B cell (primary cell): Measurements from ENCODE around the gene TP53I13. TPM values are rescaled to one million over a fixed set of nuclear protein-coding genes. Genes with fewer than 3 reads are reported as not detected.

Experiments used
- ATAC-seq: fragments of 200-7000 bp; cut with Tn5 transposase; one replicate; pipeline ENCODE4 v1.10.0; 2021; ENCODE audit warnings: low read depth, mild to moderate bottlenecking, moderate number of reproducible peaks, moderate library complexity
- CTCF ChIA-PET: fragments of 350-600 bp; sonication (Branson Sonifier 250); formaldehyde crosslinking; loops from one replicate; lab custom pipeline; 2021; ENCODE audit warnings: antibody characterized with exemption, inconsistent platforms; lab: Charles Lee
- POLR2A ChIA-PET: fragments of 350-600 bp; sonication (Branson Sonifier 250); formaldehyde crosslinking; loops from one replicate; lab custom pipeline; 2021; ENCODE audit warnings: antibody characterized with exemption; lab: Charles Lee
- DNase-seq: peaks from one replicate; pipeline ENCODE4 v3.0.0; 2013
- H2AFZ ChIP-seq: 2 replicates; pipeline ENCODE4 v1.6.1; 2012; ENCODE audit warnings: mild to moderate bottlenecking, low read depth, low read length; ENCODE audit not compliant: insufficient read depth, poor library complexity, severe bottlenecking
- H3K27ac ChIP-seq, 2 donors: 1 replicate in 1 of 2; 2 replicates in 1 of 2; pipeline ENCODE4 v1.5.1; 2012 to 2013; ENCODE audit warnings: low read length in 2 of 2, mild to moderate bottlenecking in 2 of 2, moderate library complexity in 1 of 2
- H3K27me3 ChIP-seq, 4 experiments: fragments of 200-600 bp in 1 of 4; sonication (generic) in 1 of 4; replicated peaks in 1 of 4; 1 replicate in 2 of 4; 2 replicates in 2 of 4; pipeline versions ENCODE4 v1.6.1 to v1.7.0; 2013 to 2016; ENCODE audit warnings: low read length in 3 of 4, mild to moderate bottlenecking in 2 of 4, mixed read lengths in 1 of 4, moderate library complexity in 1 of 4; ENCODE audit not compliant: insufficient read depth in 4 of 4, control insufficient read depth in 3 of 4; ENCODE audit errors: control extremely low read depth in 1 of 4
- H3K36me3 ChIP-seq, 2 experiments: replicated peaks in 1 of 2; 1 replicate in 1 of 2; 2 replicates in 1 of 2; pipeline versions ENCODE4 v1.6.1 to v1.7.1; 2013; ENCODE audit warnings: low read length in 1 of 2; ENCODE audit not compliant: insufficient read depth in 2 of 2, control insufficient read depth in 1 of 2; ENCODE audit errors: control extremely low read depth in 1 of 2, extremely low read depth in 1 of 2
- H3K4me1 ChIP-seq, 2 donors: fragments of 200-600 bp in 1 of 2; sonication (generic) in 1 of 2; 1 replicate in 1 of 2; 2 replicates in 1 of 2; pipeline versions ENCODE4 v1.5.1 to v1.6.1; 2013 to 2017; ENCODE audit warnings: low read length in 2 of 2; ENCODE audit not compliant: control insufficient read depth in 2 of 2, insufficient read depth in 2 of 2
- H3K4me2 ChIP-seq: replicated peaks from 2 replicates; pipeline ENCODE3; 2012; ENCODE audit warnings: mild to moderate bottlenecking, low read depth, low read length; ENCODE audit not compliant: poor library complexity, severe bottlenecking
- H3K4me3 ChIP-seq, 5 experiments: fragments of 200-600 bp in 1 of 5; sonication (generic) in 1 of 5; 1 replicate in 3 of 5; 2 replicates in 2 of 5; pipeline versions ENCODE4 v1.5.1 to v1.7.0; 2011 to 2016; ENCODE audit warnings: low read length in 4 of 5, mild to moderate bottlenecking in 4 of 5, low read depth in 2 of 5, control low read depth in 1 of 5, moderate library complexity in 1 of 5; ENCODE audit not compliant: insufficient read depth in 1 of 5; ENCODE audit errors: control extremely low read depth in 1 of 5, extremely low read depth in 1 of 5
- H3K79me2 ChIP-seq: fragments of 200-600 bp; sonication (generic); one replicate; pipeline ENCODE4 v1.6.0; 2016; ENCODE audit warnings: low read length; ENCODE audit not compliant: control insufficient read depth, insufficient read depth
- H3K9ac ChIP-seq: fragments of 200-600 bp; sonication (generic); 2 replicates; pipeline ENCODE4 v1.6.1; 2017; ENCODE audit warnings: mild to moderate bottlenecking, low read length, moderate library complexity
- H3K9me3 ChIP-seq, 3 donors: one replicate each; pipeline versions ENCODE4 v1.6.1 to v1.7.1; 2013; ENCODE audit warnings: low read length in 2 of 3; ENCODE audit not compliant: control insufficient read depth in 2 of 3, insufficient read depth in 1 of 3; ENCODE audit errors: control extremely low read depth in 1 of 3
- H4K20me1 ChIP-seq: 2 replicates; pipeline ENCODE4 v1.6.0; 2012; ENCODE audit warnings: mild to moderate bottlenecking, low read length; ENCODE audit not compliant: insufficient read depth, control insufficient read depth, poor library complexity, severe bottlenecking
- H3K27ac Mint-ChIP-seq: one replicate; pipeline ENCODE4 v1.8.0; 2021; ENCODE audit warnings: mixed read lengths
- H3K27me3 Mint-ChIP-seq: one replicate; pipeline ENCODE4 v1.8.0; 2021; ENCODE audit warnings: mixed read lengths
- H3K4me1 Mint-ChIP-seq: one replicate; pipeline ENCODE4 v1.8.0; 2021; ENCODE audit warnings: mixed read lengths
- H3K4me3 Mint-ChIP-seq: one replicate; pipeline ENCODE4 v1.8.0; 2021; ENCODE audit warnings: mixed read lengths
- H3K9me3 Mint-ChIP-seq: one replicate; pipeline ENCODE4 v1.8.0; 2022; ENCODE audit warnings: mixed read lengths; ENCODE audit not compliant: insufficient read depth
- CTCF ChIP-seq: fragments of 200-600 bp; IDR thresholded peaks from one replicate; pipeline ENCODE4 v1.8.0; 2022; ENCODE audit warnings: antibody characterized with exemption, mild to moderate bottlenecking
- EZH2 ChIP-seq: IDR thresholded peaks from 2 replicates; pipeline ENCODE4 v1.6.1; 2012; ENCODE audit warnings: borderline replicate concordance, low read depth, mild to moderate bottlenecking, moderate library complexity, low read length; ENCODE audit not compliant: insufficient read depth, poor library complexity, severe bottlenecking
- WGBS: methylation state at CpG from one replicate; pipeline ENCODE4 v1.1.5; 2013; ENCODE audit warnings: missing lambda C conversion rate; ENCODE audit not compliant: insufficient coverage; 5-methylcytosine and 5-hydroxymethylcytosine counted together
- intact Hi-C: fragments of 100-400 bp; cut with micrococcal nuclease; formaldehyde crosslinking; loops from one replicate; pipeline ENCODE4 v1.10.0; 2022
- polyA plus RNA-seq: library from polyadenylated mRNA; depleted of rRNA; stranded (reverse); fragments of >200 nt; gene quantifications from 2 replicates; pipeline ENCODE4 v1.2.3, GENCODE V29; 2012
- total RNA-seq, 2 donors: library from RNA; stranded (reverse); fragments of 120-200 nt in 1 of 2; gene quantifications; 1 replicate in 1 of 2; 2 replicates in 1 of 2; pipeline versions ENCODE4 v1.2.3 to v1.2.4, GENCODE V29; 2013 to 2022

Gene TP53I13
- total and polyA plus RNA-seq, 2 donors (not counting 1 experiment from before 2014, with no cell fraction given) = 224 to 287 TPM

GRCh38 chr17:29613856-29614255, 45.4 kb downstream of the TP53I13 start:
- peaks cover 39% of the 10 kb centered on the region for H3K4me1 Mint-ChIP-seq
- TF ChIP-seq EZH2 (no peak), CTCF (no peak)
- ATAC-seq (no peak), DNase-seq (no peak)
- WGBS = 33% methylated on average over 12 of the region's 13 CpGs
- Histone ChIP-seq H3K4me1 (peaks cover 51 to 56% of the 10 kb centered on the region in 2 donors), H3K4me2 (peak overlapping the region; percentile 100), H3K36me3 (no peaks in the 10 kb centered on the region), H3K27ac (no peak overlapping the region), H3K79me2 (peaks cover 6% of the 10 kb centered on the region), H3K9me3 (no peaks in the 10 kb centered on the region), H3K27me3 (peaks cover 0 to 40% (median 12%) of the 10 kb centered on the region in 4 experiments), H3K9ac (peak overlapping the region; percentile 57), H2AFZ (peak overlapping the region; percentile 73), H4K20me1 (peaks cover 41% of the 10 kb centered on the region), H3K4me3 (peak overlapping the region in 3 of 5 experiments; percentile 27 to 51 (median 44))
- no peaks in the 10 kb centered on the region for H3K9me3 Mint-ChIP-seq
- POLR2A ChIA-PET = interaction anchor here (0.7 to 1.1 kb wide), 2 partner anchors 9 to 22 kb away, joined by 5 to 9 read pairs; no protein-coding TSS in a partner anchor
- CTCF ChIA-PET = interaction anchor here (0.6 to 15.4 kb wide), 12 partner anchors 9 to 243 kb away, joined by 3 to 336 read pairs (median 4); partner anchors contain the start of genes ABHD15, ANKRD13B, CORO6 and GIT1
- no peak overlapping the region for H3K27ac Mint-ChIP-seq
- intact Hi-C loops = loop anchor here (1.0 to 10.0 kb wide), 5 partner anchors 8 to 319 kb away; partner anchors contain the start of genes CORO6 and NUFIP2
- H3K27me3 Mint-ChIP-seq = peaks cover 5% of the 10 kb centered on the region
- H3K4me3 Mint-ChIP-seq = peak overlapping the region; percentile 71
